ENCODE results near the gene MYOM1.
"Not testable (repeated sequence)": the region's sequence is repeated elsewhere in the genome, so short reads cannot be mapped to it uniquely, and the experiment has no call there.

DNA sequence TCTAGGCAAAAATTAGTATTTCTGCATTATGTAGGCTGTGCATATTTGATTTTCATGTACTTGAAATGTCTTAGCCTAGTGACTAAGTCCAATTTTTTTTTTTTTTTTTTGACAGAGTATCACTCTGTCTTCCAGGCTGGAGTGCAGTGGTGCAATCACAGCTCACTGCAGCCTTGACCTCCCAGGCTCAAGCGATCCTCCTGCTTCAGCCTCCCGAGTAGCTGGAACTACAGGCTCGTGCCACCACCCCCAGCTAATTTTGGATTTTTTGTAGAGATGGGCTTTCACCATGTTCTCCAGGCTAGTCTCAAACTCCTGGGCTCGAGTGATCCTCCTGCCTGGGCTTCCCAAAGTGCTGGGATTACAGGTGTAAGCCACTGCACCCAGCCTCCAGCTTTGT, 156.0 kb downstream of the MYOM1 start:
- not testable (repeated sequence) for TF ChIP-seq EZH2 (IDR thresholded peaks at IDR 0.05); POLR2AphosphoS5 (IDR thresholded peaks at IDR 0.05; ENCODE audit: borderline replicate concordance, low read depth, low read length)

Data from SK-N-MC (cell line).